SU-DHL-6 (cell line): ENCODE data around the gene AGXT.

Experiments
- H2AFZ ChIP-seq: fragments of 200-600 bp; sonication (generic); 2 replicates; pipeline ENCODE4 v1.6.1; 2014; ENCODE audit warnings: low read depth, mild to moderate bottlenecking, moderate library complexity, mixed read lengths, antibody characterized with exemption, low read length; ENCODE audit not compliant: severe bottlenecking
- H3F3A ChIP-seq: fragments of 200-600 bp; shearing (Covaris generic); 2 replicates; pipeline ENCODE4 v1.6.0; 2016; ENCODE audit warnings: antibody characterized with exemption, mild to moderate bottlenecking; ENCODE audit not compliant: insufficient read depth
- H3K27ac ChIP-seq: fragments of 200-600 bp; sonication (generic); 2 replicates; pipeline ENCODE4 v1.5.1; 2016; ENCODE audit warnings: low read depth, mild to moderate bottlenecking, low read length, moderate library complexity, mixed read lengths
- H3K27me3 ChIP-seq: fragments of 200-600 bp; sonication (generic), shearing (Covaris generic); 2 replicates; pipeline ENCODE4 v1.6.0; 2014; ENCODE audit warnings: mild to moderate bottlenecking, low read length
- H3K36me3 ChIP-seq: fragments of 200-600 bp; sonication (generic); 2 replicates; pipeline ENCODE4 v1.6.1; 2014; ENCODE audit warnings: mild to moderate bottlenecking, low read length, mixed read lengths
- H3K4me2 ChIP-seq: fragments of 300-600, 200-600 bp; shearing (Covaris generic), sonication (generic); 2 replicates; pipeline ENCODE4 v1.6.0; 2014; ENCODE audit warnings: low read length, low read depth, mild to moderate bottlenecking; ENCODE audit not compliant: poor library complexity, severe bottlenecking
- H3K4me3 ChIP-seq: fragments of 200-600 bp; sonication (generic); 2 replicates; pipeline ENCODE4 v1.5.1; 2014; ENCODE audit warnings: antibody characterized with exemption, low read length, mild to moderate bottlenecking, mixed read lengths; ENCODE audit not compliant: insufficient read depth, poor library complexity, severe bottlenecking
- H3K79me2 ChIP-seq: fragments of 200-600 bp; sonication (generic); 2 replicates; pipeline ENCODE4 v1.6.1; 2014; ENCODE audit warnings: mild to moderate bottlenecking, low read length, moderate library complexity; ENCODE audit not compliant: insufficient read depth
- H3K9ac ChIP-seq: fragments of 200-600 bp; sonication (generic); 2 replicates; pipeline ENCODE4 v1.7.0; 2014; ENCODE audit warnings: mild to moderate bottlenecking, low read length
- H3K9me2 ChIP-seq: fragments of 200-600 bp; sonication (generic); replicated peaks from 2 replicates; pipeline ENCODE4 v1.6.1; 2014; ENCODE audit warnings: low read length; ENCODE audit not compliant: insufficient read depth
- H3K9me3 ChIP-seq: fragments of 200-600 bp; sonication (generic); 2 replicates; pipeline ENCODE4 v1.6.1; 2014; ENCODE audit warnings: low read length, mixed read lengths; ENCODE audit not compliant: insufficient read depth
- H4K20me1 ChIP-seq: fragments of 200-600 bp; sonication (generic); 2 replicates; pipeline ENCODE4 v1.6.1; 2014; ENCODE audit warnings: low read depth, mild to moderate bottlenecking, antibody characterized with exemption, low read length, moderate library complexity, mixed read lengths
- EZH2phosphoT487 ChIP-seq: fragments of 200-600 bp; sonication (generic), shearing (Covaris generic); conservative IDR thresholded peaks from 2 replicates; pipeline ENCODE4 v1.6.1; 2018; ENCODE audit warnings: mild to moderate bottlenecking, antibody characterized with exemption, low read length, moderate library complexity, mixed read lengths
- TF ChIP-seq, protein P1 (sequence below): fragments of 200-600 bp; sonication (generic); IDR thresholded peaks from one replicate; pipeline ENCODE4 v1.5.1; 2017; ENCODE audit warnings: antibody characterized with exemption, mild to moderate bottlenecking, low read length, moderate library complexity; ENCODE audit not compliant: insufficient read depth, poor library complexity, severe bottlenecking

AGXT gene

DNA sequence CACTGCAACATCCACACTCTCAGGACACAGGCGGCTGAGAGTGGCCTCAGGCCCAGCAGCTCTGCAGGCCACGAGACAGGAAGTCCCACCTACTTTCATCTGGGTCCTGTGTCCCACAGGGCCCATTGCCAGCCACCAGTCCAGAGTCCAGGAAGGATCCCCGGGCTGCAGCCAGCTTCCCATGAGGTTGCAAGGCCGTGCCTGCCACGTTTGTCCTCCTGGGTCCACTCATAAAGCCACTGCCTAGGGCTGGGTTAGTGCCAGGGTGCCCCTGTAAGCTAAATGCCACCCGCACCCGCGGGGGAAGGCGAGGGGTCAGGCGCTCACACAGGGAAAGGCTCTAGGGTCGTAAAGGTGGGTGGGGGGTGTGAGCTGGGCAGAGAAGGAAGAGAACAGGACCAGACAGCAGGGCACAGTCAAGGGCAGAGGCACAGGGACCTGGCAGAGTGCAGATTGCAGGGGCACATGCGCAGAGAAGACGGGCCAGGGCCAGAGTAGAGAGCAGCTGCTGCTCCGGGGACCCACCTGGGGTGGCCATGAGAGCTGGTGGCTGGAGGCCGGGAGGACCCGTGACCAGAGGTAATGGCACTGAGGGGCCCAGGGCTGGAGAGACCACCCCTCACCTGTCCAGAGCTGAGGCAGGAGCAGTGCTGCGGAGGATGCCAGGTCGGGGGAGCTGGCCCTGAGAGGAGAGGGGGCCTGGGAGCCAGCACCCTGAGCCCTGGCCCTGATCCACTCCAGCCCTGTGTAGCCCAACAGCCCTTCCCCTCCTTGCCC lies 8.0 kb downstream of the AGXT start:
- H3K79me2 ChIP-seq, result no peaks in the 10 kb centered on the region
- H3F3A ChIP-seq, result no peaks in the 10 kb centered on the region
- no peak overlapping the region for H3K27ac ChIP-seq
- H3K36me3 ChIP-seq, result no peaks in the 10 kb centered on the region
- H3K4me3 ChIP-seq, result no peak overlapping the region
- H3K27me3 ChIP-seq, result no peaks in the 10 kb centered on the region
- no peaks in the 10 kb centered on the region for H4K20me1 ChIP-seq
- no peak overlapping the region for H2AFZ ChIP-seq
- H3K9ac ChIP-seq, result no peak overlapping the region
- H3K9me2 ChIP-seq, result no peaks in the 10 kb centered on the region
- no peak for TF ChIP-seq EZH2phosphoT487
- TF ChIP-seq, protein P1, sequence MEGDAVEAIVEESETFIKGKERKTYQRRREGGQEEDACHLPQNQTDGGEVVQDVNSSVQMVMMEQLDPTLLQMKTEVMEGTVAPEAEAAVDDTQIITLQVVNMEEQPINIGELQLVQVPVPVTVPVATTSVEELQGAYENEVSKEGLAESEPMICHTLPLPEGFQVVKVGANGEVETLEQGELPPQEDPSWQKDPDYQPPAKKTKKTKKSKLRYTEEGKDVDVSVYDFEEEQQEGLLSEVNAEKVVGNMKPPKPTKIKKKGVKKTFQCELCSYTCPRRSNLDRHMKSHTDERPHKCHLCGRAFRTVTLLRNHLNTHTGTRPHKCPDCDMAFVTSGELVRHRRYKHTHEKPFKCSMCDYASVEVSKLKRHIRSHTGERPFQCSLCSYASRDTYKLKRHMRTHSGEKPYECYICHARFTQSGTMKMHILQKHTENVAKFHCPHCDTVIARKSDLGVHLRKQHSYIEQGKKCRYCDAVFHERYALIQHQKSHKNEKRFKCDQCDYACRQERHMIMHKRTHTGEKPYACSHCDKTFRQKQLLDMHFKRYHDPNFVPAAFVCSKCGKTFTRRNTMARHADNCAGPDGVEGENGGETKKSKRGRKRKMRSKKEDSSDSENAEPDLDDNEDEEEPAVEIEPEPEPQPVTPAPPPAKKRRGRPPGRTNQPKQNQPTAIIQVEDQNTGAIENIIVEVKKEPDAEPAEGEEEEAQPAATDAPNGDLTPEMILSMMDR, result no peak
- H3K9me3 ChIP-seq, result no peaks in the 10 kb centered on the region
- H3K4me2 ChIP-seq, result no peak overlapping the region

DNA sequence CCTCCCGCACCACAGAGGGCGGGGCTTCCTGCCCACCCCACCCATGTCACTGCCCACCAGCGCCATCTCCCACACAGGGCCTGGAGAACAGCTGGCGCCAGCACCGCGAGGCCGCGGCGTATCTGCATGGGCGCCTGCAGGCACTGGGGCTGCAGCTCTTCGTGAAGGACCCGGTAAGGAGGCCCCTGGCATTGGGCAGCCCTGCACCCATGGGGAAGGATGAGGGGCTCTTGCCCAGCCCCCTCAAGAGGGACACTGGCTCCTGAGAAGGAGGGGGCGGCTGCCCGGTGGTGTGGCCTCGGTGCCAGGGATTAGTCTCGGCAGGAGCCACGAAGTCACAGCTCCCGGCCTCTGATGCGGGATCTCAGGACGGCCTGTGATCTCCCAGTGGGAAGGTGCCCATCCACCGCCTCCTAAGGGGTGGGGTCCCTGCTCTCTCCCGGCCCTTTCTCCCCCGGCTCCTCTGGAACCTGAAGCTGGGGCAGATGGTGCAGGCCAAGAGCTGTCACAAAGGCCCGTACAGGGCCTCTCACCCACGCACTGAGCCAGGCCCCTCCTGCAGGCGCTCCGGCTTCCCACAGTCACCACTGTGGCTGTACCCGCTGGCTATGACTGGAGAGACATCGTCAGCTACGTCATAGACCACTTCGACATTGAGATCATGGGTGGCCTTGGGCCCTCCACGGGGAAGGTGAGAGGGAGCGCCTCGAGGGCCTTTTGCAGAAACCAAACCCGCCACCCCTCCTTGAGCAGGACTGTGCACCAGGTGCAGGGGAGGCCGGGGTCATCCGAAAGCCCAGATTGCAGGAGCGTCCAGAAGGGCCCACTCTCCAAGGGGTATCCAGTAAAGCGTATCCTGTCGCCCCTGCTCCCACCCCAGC lies 9.1 kb downstream of the AGXT start:
- Histone ChIP-seq H3F3A (no peaks in the 10 kb centered on the region), H3K27me3 (no peaks in the 10 kb centered on the region), H4K20me1 (no peaks in the 10 kb centered on the region), H3K36me3 (no peaks in the 10 kb centered on the region), H3K4me2 (no peak overlapping the region), H2AFZ (no peak overlapping the region), H3K79me2 (no peaks in the 10 kb centered on the region), H3K4me3 (no peak overlapping the region), H3K9me2 (no peaks in the 10 kb centered on the region), H3K27ac (no peak overlapping the region), H3K9ac (no peak overlapping the region), H3K9me3 (no peaks in the 10 kb centered on the region)
- TF ChIP-seq, protein P1, result no peak
- no peak for TF ChIP-seq EZH2phosphoT487

- Histone ChIP-seq H3K79me2 (no peaks in the 10 kb centered on the region), H3K27ac (no peak overlapping the region), H3K4me3 (no peak overlapping the region), H3K9ac (no peak overlapping the region), H3K9me3 (no peaks in the 10 kb centered on the region), H3K4me2 (no peak overlapping the region), H3K9me2 (no peaks in the 10 kb centered on the region), H2AFZ (no peak overlapping the region), H3K27me3 (no peaks in the 10 kb centered on the region), H3K36me3 (no peaks in the 10 kb centered on the region), H3F3A (no peaks in the 10 kb centered on the region), H4K20me1 (no peaks in the 10 kb centered on the region)
- no peak for TF ChIP-seq EZH2phosphoT487
- TF ChIP-seq, protein P1, result no peak
Measured at GRCh38 chr2:240878341-240878936, 9.8 kb downstream of the AGXT start.
